GM18861 (cell line): ENCODE measurements around the gene COL1A2.

ENCODE experiments used
- ATAC-seq: cut with Tn5 transposase; IDR thresholded peaks from one replicate; pipeline ENCODE4 v1.9.1; 2021; ENCODE audit not compliant: unreplicated experiment

The COL1A2 gene

GRCh38 chr7:94409200-94409948 is 14.7 kb downstream of the COL1A2 start:
- no peak for ATAC-seq

GRCh38 chr7:94410413-94411187 is 15.9 kb downstream of the COL1A2 start:
- no peak for ATAC-seq

GRCh38 chr7:94411188-94411466 is 16.4 kb downstream of the COL1A2 start:
- no peak for ATAC-seq

DNA sequence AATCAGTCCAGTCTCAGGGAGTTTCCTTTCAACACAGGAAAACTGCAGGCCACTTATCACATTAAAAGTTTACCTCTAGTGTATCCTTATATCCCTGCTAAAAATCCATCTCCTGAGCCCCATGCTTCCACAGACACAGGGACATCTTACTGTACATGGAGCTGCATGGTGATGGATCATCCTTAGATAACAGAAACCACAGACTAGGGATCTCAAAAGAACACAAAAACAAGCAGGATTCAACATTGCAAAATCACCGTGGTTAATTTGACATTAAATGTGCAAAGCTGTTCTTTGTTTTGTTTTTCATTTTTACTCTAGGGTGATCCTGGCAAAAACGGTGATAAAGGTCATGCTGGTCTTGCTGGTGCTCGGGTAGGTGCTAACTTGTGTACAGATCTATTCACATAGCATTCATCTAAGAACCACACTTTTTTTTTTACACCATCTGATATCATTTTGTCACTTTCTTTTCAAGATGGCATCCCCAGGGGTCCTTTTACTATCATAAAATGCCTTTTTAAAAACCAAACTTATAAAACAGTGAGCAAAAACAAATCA is 18.1 kb downstream of the COL1A2 start:
- ATAC-seq: no peak

DNA sequence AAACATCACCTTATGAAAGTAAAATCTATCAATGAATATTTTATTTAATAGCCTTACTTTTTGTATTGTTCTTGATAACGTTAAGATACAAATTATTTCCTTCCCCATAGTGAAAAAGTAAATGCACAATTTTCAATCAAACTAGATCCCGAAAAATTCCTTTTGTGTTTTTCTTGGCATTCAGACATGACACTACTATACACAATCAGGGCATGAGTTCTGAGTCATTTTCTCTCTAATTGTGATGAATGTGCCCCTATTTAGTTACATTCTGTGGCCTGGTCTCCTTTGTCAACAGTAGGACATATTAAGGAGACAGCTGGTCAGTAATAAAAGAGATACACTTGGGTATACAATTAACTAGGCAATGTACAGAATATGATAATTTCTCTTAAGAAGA is 19.8 kb downstream of the COL1A2 start:
- ATAC-seq: no peak

- no peak for ATAC-seq
These were observed 20.3 kb downstream of the COL1A2 start for GRCh38 chr7:94414980-94415379.

GRCh38 chr7:94417306-94417705 is 22.6 kb downstream of the COL1A2 start:
- no peak for ATAC-seq

DNA sequence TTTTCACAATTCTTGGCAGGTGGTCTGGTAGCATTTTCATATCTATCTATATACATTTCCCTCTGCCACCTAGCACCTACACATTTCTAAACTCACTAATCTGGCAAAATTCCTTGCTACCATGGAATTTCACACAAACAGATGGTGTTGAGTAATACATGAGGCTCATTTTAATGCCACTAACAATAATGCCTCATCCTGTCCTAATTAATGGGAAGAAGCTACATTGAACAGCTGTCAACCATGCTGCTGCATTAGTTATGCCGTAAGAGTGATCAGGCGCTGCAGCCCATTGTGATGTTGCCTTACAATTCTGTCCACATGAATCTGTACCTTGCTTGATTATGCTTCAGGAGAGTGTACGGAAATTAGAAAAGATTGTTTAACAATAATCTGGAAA is 23.2 kb downstream of the COL1A2 start:
- no peak for ATAC-seq

DNA sequence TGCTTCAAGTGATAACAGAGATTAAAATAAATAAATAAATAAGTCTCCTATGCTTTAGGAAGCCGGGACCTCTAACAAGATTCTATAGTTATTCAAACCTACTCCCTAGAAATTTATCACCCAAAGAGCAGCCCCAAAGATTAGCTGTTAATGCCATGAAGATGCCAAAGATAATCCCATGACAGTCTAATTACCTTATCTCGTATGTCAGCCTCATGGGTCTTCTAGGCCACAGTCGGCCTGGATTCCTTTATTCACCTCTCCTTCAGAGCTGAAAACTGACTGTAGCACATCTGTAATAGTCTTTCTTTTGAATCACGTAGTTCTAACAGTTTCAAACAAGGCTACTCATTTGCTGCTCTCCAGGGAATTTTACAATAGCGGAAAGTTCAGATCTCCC is 24.2 kb downstream of the COL1A2 start:
- no peak for ATAC-seq

- ATAC-seq: no peak
These were observed 25.6 kb downstream of the COL1A2 start for GRCh38 chr7:94420328-94420727.

GRCh38 chr7:94421681-94422080 is 27.0 kb downstream of the COL1A2 start:
- ATAC-seq: no peak

- ATAC-seq: no peak
These were observed 27.4 kb downstream of the COL1A2 start for GRCh38 chr7:94422136-94422535.

DNA sequence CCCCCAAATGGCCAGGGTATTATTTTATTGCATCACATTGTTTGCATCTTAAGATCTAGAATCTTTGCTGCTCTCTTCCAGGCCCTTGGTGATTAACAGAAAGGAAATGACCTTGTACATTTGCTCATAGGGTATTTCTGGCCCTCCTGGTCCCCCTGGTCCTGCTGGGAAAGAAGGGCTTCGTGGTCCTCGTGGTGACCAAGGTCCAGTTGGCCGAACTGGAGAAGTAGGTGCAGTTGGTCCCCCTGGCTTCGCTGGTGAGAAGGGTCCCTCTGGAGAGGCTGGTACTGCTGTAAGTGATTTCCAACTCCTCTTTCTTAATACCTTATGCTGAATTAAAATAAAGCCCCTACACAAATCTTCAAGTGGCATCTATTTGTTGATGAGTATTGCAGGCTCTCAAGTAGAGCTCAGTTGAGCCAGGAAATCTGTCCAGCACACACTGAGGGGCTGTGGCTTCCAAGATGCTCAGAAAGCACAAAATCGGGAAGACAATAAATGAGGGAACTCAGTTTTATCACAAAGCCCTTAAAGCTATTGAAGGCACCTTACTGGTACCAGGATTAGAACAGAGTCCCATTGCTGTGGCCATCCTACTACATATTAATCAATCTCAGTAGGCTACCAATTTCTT is 28.2 kb downstream of the COL1A2 start:
- ATAC-seq: no peak

DNA sequence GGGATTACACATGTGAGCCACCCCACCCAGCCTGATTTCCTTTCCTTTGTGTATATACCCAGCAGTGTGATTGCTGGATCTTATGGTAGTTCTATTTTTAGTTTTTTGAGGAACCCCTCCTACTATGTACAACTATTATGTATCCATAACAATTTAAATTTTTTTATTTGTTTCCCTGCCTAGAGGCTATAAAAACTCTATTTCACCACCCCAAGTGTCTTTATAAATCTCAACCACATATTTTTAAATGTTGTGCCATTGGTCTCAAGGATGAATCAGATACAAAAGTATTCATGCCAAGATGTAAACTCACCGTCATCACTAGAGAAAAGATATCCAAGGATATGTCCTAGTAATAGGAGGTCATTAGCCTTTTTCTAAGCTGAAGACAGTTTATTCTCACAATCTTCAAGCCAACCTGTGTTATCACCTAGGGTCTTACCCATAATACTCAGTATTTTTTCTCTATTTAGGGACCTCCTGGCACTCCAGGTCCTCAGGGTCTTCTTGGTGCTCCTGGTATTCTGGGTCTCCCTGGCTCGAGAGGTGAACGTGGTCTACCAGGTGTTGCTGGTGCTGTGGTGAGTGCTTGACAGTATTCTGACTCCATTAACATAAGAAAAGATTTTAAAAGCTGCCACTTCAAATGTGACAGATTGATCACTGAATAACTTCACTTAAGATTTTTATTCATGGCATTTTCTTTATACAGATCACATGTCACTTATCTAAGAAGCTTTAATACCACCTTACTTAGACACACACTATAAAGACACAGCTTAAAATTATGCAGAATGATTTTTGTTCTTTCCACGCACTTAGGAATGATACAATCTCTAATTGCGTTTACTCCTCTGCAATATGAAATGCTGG is 29.4 kb downstream of the COL1A2 start:
- ATAC-seq: no peak

- no peak for ATAC-seq
These were observed 30.9 kb downstream of the COL1A2 start for GRCh38 chr7:94425546-94425945.

DNA sequence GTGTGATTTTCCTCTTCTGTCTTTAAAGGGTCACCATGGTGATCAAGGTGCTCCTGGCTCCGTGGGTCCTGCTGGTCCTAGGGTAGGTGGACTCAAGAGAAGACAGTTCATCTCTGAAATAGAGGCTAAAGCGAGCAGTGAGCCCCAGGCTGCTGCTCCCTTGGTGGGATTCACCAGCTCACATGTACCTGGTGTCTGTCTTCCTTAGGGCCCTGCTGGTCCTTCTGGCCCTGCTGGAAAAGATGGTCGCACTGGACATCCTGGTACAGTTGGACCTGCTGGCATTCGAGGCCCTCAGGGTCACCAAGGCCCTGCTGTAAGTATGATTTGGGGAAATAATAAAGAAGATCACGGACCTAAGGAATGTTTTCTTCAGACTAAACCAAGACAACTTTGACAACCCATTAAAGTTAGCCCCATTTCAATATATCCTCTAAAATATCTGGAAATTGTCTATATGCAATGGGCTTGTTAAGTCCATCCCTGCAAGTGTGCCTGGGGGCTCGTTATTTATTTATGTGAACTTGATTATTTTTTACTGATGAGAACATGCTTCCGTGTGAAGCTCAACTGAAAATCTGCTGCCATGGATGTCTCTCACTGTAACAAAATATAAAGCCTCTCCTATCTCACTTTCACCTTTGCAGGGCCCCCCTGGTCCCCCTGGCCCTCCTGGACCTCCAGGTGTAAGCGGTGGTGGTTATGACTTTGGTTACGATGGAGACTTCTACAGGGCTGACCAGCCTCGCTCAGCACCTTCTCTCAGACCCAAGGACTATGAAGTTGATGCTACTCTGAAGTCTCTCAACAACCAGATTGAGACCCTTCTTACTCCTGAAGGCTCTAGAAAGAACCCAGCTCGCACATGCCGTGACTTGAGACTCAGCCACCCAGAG is 32.5 kb downstream of the COL1A2 start:
- ATAC-seq: no peak

DNA sequence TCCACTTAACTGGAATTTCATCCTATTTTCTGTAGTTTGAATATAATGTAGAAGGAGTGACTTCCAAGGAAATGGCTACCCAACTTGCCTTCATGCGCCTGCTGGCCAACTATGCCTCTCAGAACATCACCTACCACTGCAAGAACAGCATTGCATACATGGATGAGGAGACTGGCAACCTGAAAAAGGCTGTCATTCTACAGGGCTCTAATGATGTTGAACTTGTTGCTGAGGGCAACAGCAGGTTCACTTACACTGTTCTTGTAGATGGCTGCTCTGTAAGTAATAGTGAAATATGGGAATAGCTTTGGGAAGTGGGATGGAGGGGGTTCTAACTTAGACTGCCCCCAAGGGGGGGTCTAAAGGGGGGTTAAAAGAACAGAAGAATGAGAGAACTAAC is 34.5 kb downstream of the COL1A2 start:
- no peak for ATAC-seq

DNA sequence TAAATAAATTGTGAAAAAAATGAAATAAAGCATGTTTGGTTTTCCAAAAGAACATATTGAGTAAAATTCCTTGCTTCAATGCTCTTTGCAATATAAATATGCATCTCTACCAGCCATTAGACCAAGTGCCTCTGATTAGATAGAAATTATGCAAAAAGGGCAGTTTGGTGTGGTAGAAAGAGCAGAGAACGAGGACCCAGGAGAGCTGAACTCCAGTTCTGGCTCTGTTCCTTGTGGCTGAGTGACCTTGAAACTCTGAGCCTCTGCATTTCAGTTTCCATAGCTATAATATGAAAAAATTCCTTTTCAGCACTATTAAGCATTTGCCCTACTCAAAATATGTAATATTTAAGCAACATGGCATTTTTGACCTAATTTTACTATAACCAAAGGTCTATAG is 36.5 kb downstream of the COL1A2 start:
- ATAC-seq: no peak

GRCh38 chr7:94431619-94432280 is 37.1 kb downstream of the COL1A2 start:
- ATAC-seq: no peak

DNA sequence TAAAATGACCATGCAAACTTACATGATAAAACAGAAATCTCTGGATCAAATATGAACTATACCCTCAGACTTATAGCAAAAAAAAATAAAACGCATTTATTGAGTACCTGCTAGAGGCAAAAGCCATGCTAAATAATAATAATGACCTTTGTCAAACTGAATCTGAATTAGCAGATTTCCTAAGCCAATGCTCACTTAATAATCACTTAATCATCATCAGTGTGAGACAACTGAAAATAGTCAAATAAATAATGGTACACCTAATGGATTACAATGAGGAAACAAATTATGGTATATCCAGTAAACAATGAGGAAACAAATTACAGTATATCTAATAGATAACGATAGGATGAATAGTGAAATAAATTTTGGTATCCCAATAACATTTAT is 37.6 kb downstream of the COL1A2 start:
- no peak for ATAC-seq
